ENCODE data around the gene POLD1.
"Not testable (repeated sequence)": the region's sequence is repeated elsewhere in the genome, so short reads cannot be mapped to it uniquely, and the experiment has no call there.

The POLD1 gene

DNA sequence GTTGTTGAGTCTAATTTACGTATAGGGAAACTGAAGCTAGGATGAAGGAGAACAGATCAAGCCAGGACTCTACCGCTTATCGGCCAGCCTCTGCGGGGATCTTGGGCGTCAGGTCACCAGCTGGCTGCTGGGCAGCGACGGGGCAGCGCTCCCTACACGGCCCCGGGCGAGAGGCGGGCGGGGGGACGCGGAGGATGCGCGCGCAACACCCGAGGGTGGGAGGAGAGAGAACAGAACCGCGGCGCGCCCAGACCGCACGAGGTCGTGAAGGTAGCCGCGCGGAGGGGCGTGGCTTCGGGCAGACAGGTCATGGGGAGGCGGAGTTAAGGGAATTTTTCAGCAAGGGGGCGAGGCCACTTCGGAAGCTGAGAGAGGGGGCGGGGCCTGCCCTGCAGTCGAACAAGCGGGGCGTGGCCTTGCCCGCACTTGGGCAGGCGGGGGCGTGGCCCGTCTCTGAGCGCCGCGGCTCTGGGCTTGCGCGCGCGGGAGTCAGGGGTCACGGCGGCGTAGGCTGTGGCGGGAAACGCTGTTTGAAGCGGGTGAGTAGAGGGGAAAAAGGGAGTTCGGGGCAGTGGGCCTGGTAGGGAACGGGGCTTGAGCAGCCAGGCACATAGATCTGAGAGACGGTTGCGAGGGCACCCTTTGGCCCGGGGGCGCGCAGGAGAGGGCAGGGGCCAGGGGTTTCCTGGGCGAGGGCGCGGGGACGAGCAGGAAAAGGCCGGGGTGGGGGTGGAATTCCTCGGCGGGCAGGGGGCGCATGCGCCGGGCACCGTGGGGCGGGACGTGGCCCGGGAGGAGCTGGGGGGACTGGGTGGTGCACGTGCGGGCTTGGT is at the start of gene POLD1:
Gene POLD1, plus strand, starts transcription at position 496 of the 833 bp plus-strand sequence. CDS start 14,505 bp downstream, outside the sequence.
- peak; percentile 99 for DNase-seq

DNA sequence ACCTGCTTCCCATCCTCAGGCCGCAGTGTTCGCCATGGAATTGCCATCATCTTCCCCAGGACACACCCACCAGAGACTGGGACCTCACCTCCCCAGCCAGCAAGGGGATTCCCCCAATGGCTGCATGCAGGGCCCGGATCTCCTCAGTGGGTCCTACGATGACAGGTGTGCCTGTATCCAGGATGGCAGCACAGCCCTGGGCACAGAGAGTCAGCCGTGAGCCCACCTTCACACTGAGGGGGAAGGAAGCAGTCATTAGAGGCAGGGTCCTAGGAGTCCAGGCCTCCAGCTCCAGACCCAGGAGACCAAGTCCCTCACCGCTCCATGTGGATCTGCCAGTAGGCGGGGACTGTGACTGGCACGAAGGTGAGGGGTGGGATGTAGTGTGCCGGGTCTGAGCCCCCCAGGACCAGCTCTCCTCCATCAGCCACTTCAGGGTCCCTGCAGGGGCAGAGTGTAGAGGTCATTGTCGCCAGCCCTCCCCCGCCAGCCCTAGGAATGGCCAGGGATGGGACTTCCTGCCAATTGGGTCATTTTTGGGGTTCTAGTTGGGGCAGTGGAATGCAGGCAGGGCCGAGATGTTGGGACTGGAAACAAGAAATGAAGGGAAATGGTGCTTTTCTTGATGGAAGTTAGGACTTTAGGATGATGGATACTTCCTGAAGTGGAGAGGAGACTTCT is 49.3 kb upstream of the POLD1 start:
- no peak for DNase-seq

DNA sequence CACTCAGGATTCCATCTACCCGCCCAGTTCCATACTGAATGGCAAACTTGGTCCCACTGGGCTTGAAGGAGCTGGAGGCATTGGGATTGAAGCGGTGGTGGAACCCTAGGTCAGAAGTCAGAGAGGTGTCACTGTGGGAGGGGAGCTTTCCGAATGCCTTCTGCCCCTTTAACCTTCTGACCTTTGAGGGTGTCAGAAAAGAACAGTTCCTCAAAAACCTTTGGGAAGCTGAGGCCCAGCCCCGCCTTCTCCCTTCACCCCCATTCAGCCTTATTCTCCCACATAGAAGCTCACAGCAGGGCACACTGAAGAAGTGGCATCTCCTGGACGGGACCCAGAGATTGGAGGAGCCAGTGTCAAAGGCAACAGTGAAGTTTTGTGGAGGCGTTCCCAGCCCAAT is 47.1 kb upstream of the POLD1 start:
- DNase-seq, result not testable (repeated sequence)

DNA sequence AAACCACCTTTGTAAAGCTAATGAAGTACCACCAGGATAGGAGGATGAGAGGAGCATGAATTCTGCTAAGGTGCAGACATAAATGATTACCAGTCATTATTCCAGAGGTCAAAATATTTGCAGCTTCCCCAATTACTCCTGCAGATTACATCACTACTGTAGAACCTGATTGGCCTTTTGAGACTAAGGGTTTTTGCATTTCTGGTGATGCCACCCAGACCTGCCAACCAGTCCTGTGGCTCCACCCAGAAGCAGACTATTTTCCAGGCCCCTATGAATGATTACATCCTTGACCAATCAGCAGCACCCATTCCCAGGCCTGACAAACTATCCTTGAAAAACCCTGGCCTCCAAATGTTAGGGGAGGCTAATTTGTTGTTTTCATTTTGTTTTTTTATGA is 43.8 kb upstream of the POLD1 start:
- no peak for DNase-seq

DNA sequence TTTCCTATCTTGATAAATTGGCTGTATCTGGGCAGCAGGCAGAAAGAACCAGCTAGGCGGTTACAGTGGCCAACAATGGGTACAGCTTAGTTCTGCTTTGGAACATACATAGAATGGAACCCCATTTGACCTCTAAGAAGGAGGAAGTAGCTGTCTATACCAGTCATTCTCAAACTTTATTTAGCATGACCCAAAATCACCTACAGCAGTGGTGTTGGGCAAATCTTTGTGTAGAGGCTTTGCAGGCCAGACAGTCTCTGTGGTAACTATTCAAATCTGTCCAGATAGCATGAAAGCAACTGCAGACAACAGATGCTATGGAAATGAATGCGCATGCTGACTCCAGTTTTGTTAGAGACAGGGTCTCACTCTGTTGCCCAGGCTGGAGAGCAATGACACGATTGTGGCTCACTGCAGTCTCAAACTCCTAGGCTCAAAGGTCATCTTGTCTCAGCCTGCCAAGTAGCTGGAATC is 43.0 kb upstream of the POLD1 start:
- no peak for DNase-seq

DNA sequence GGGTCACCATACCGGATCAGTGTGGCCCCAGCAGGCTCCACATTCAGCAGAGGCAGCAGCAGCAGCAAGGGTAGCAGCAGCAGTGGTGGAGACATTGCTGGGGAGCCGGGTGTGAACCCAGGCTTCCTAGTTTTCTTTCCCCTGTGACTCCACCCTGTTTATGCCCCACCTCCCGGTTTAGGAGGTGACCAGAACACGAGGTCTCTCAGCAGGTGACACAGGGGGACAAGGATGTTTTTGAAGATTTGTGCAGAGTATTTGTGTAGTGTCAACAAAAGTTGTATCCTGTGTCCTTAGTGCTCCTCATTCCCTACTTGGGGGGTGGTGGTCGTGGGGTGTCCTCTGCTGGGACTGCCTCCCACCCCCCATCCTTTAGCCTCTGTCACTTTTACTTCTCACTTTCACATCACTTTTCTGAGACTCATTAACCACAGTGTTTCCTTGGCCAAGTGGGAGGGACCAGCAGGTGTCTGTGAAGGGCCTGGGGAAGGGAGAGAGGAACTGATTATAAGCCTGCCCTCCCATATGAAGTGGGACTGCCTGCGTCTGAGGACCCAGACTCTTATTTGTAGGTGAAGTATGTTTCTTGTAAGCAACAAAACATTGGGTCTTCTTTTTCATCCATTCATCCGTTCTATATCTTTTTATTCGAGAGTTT is 39.4 kb upstream of the POLD1 start:
- DNase-seq, result no peak

DNA sequence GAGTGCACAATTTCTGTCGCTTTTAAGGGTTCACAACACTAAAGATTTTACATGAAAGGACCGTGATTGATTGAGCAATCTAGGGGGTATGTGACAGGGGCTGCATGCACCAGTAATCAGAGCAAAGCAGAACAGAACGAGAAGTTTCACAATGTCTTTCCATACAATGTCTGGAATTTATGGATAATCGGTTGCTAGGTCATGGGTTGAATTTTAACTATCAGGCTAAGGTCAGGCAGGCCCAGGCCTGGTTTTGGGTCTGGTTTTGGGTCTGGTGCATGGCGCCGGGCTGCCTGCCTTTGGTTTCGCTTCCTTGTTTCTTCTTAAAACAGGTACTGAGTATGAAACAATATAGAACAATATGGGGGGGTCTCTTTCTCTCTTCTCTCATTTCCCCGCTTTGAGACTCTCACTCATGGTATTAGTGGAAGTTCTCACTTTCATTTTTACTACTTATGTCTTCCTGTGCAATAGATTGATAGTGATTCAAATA is 37.0 kb upstream of the POLD1 start:
- DNase-seq, result not testable (repeated sequence)

DNA sequence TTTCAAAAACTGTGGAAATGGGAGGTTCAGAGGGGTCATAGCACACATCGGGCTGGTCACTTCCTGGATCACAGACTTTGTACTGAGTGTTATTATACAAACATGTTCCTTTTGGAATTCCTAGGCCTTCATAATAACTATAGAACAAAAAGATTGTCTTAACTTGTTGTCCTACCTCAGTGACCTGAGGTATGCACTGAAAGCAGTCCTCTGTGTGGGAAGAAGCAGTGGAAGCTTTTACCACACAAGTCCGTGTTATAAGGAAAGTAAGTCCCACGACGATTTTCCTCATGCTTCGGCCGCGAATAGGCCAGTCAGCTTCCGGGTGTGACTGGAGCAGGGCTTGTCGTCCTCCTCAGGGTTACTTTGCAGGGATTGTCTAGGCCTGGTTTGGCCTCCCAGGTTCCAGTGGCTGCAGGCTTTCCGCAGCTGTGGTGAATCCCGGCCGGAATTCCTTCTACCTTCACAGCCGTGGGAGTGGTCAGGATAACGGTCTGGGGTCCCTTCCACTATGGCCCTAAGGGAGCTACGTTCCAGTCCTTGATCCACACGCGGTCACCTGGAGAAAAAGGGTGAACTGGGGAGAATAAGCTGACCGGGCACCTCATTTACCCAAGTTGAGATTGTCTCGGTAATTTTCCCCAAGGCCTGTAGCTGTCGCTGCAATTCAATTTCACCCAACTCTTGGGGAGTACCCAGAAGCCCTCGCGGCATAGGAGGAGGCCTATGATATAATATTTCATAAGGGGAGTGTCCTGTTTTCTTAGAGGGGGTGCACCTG is 34.7 kb upstream of the POLD1 start:
- no peak for DNase-seq

DNA sequence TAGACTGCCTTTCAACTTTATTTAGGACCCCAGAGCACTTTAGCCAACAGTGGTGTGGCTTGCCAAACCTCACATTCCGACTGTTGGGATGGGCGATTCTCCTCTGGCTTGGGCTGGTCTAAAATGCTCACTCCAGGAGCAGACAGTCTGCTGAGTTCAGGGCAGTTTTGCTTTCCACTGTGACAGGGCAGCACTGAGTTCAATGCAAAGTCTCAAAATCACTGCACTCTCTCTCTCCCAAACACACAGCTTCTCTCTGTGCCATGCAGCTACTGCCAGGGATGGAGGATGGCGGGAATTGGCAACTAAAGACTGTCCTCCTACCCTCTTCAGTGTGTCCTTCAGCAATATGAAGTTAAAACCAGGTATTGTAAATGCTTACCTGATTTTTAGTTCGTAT is 31.9 kb upstream of the POLD1 start:
- no peak for DNase-seq

DNA sequence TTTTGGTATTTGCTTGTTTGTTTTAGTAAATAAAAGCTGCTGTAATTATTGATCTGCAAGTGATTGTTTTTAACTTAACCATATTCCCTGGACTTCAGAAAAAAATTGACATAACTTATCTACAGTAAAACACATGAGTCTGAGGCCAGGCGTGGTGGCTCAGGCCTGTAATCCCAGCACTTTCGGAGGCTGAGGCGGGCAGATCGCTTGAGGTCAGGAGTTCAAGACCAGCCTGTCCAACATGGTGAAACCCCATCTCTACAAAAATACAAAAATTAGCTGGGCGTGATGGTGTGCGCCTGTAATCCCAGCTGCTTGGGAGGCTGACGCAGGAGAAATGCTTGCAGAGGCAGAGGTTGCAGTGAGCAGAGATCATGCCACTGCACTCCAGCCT is 30.7 kb upstream of the POLD1 start:
- not testable (repeated sequence) for DNase-seq

DNA sequence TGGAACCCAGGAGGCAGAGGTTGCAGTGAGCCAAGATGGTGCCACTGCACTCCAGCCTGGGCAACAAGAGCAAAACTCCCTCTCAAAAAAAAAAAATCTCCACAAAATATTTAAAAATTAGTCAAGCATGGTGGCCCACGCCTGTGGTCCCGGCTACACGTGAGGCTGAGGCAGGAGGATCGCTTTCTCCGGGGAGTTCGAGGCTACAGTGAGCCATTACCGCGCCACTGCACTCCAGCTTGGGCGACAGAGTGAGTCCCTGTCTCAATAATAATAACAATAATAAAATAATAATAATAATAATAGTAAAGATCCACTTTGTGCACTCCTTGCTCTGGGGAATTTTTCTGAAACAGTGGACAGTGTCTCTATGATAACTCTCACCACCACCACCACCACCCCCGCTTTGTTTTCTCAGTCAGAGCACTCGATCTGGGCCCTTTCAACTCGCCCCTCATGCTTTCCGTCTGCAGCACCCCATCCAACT is 27.4 kb upstream of the POLD1 start:
- DNase-seq, result no peak

DNA sequence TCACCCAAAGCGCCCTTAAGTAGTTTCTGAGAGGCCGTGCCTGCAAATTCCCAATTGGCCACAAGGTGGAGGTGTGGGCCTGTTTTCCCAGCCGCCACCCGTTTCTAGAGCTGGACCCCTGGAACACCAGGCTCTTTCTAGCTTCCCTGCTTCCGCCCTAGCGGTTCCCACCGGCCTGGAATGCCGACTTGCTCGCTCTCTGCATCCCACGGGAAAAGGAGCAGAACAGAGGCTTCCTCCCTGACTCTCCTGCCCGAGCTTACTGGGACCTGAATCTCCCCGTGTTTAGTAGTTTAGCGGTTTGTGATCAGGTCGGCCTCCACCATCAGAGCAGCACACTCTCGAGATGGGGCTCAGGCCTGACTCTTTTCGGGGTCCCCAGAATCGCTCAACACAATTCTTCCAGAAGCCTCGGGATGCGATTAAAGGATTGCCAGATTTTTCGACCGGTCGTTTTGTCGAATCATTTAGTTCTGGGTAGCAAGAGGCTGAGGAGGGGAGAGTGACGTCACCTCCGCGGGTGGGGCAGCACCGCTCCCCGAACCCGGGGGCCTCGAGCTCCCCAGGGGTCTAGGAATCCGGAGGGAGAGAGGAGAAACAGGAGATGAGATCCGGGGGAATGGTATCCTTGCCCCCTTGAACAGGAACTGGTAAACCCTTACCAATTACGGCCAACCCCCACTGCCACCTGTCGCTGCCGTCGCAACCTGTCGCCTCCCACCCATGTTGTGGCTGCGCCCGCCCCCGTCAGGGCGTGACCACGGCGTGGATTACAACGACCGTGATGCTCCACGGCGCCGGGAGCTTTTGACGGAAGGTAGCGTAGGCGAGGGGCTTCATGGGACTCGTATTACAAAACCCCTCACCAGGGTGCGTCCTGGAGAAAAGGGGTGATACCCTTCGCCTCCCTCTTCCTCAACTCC is 26.7 kb upstream of the POLD1 start:
- DNase-seq, result peak; percentile 80

DNA sequence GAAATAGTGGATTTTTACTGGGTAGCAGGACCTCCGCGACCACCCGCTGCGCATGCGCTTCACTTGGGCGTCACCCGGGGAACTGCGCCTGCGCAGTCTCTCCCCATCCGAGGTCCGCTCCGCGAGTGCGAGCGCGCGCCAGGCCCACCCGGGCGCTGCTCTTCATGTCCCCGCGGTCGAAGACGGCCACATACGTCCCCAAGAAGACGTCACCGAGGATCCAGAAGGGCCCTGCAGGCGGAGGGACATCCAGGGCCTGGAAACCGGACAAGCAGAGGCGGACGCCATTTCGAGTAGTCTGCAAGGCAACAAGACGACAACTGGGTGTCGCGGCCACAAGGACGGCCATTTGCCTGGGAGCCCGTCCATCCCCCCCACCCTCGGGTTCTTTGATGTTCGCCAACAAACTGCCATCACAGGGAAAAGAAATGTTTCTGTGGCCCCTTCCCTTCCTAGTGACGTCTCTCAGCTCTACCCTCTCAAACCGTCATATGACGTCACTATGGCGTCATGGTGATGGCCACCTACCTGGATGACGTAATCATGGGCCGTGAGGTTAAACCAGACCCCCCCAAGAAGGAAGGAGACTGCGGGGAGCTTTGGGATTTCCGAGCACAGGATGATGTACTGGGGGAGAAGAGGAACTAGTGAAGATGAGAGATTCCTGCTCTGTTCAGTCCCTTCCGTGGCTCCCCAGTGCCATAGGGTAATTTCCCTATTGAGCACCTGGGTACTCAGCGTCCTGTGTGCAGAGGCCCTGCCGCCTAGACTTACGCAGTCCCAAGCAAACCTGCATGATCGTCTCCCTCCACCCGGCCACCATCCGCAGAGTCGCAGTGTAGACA is 25.4 kb upstream of the POLD1 start:
- no peak for DNase-seq

DNA sequence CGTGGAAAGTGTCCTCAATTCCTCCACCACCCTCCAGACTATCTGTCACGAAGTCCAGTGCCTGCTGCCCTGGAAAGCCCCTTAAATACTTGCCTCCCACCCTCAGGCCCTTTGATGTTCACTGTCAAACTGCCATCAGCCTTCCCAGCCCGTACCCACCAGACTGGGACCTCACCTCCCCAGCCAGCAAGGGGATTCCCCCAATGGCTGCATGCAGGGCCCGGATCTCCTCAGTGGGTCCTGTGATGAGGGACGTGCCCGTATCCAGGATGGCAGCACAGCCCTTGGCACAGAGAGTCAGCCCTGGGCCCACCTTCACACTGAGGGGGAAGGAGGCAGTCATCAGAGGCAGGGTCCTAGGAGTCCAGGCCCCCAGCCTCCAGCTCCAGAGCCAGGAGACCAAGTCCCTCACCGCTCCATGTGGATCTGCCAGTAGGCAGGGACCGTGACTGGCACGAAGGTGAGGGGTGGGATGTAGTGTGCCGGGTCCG is 24.8 kb upstream of the POLD1 start:
- no peak for DNase-seq

DNA sequence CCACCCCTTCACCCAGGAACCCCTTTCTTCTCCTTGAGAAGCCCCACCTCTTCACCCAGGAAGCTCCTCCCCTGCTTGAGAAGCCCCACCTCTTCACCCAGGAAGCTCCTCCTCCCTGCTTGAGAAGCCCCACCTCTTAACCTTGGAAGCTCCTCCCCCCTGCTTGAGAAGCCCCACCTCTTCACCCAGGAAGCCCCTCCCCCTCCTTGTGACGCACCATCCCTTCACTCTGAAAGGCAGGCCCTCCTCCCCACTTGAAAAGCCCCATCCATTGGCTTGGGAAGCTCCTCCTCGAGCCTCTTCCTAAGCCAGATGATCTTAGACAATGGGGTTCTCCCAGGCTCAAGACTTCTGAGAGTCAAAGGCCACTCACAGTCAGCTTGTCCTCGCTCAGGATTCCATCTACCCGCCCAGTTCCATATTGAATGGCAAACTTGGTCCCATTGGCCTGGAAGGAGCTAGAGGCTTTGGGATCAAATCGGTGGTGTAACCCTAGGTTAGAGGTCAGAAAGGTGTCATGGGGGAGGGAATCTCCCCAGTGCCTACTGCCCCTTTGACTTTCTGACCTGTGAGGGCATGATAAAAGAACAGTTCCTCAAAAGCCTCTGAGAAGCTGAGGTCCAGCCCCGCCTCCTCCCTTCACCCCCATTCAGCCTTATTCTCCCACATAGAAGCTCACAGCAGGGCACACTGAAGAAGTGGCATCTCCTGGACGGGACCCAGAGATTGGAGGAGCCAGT is 22.7 kb upstream of the POLD1 start:
- DNase-seq, result no peak

DNA sequence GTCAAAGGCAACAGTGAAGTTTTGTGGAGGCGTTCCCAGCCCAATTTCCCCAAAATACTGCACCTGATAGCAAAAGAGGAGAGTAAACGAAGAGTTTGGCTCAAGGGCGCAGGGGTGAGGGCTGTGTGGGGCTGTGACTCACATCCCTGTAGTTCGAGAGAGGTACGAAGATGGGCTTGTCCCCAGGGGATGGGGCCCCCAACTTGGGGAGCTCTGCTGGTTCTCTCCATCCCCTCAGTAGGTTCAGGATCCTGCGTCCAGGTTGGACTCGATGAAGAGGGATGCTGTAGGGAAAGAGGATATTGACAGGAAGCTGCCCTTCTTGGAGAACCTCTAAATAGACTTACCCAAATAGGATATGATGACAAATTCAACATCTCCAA is 22.1 kb upstream of the POLD1 start:
- no peak for DNase-seq

DNA sequence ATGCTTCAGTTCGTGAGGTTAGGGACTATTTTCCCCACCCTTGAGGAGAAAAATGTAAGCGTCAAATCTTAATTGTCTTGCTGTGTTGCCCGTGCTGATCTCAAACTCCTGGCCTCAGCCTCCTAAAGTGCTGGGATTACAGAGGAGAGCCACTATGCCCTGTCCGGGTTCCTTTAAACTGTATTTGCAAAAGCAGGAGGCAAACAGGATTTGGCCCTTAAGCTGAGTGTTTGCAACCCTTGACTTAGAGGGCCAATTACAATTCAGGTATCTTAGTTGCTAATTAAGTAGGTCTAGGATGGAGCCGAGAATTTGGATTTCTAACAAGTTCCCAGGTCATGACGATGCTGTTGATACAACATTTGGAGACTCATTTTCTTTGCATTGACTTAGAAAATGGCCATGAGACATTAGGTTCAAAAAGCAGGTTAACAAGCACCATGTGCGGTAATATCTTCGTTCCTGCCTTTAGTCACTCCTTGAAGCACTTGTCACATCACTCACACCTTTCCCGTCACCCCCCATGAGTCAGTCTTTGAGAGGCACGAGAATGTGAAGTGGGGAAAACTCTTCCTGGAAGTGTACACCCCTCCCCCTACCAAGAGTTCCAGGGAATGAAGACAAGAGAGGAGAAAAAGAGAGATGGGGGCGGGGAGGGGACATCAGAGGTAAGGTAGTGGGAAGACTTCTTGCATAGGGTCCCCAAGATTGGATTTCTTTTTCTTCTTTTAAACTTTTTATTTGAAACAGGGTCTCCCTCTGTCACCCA is 21.3 kb upstream of the POLD1 start:
- no peak for DNase-seq

DNA sequence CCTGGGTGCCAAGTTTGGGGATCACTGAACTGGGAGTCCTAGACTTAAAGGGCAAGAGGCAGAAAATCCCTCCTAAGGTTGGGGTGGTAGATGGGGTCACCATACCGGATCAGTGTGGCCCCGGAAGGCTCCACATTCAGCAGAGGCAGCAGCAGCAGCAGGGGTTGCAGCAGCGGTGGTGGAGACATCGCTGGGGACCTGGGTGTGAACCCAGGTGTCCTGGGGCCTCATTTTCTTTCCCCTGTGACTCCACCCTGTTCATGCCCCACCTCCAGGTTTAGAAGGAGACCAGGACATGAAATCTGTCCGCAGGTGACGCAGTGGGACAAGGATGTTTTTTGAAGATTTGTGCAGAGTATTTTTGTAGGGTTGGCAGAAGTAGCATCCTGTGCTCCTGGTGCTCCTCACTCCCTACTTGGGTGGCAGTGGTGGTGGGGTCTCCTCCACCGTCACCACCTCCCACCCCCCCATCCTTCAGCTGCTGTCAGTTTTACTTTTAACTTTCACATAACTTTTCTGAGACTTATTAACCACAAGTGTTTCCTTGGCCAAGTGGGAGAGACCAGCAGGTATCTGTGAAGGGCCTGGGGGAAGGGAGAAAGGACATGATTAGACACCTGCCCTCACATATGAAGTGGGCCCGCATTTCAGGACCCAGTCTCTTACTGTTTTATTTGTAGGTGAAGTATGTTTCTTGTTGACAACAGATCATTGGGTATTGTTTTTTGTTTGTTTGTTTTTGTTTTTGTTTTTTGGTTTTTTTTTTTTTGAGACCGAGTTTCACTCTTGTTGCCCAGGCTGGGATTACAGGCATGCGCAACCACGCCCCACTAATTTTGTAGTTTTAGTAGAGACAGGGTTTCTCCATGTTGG is 18.5 kb upstream of the POLD1 start, which contains the start of gene NAPSA:
Gene NAPSA, minus strand, starts transcription at position 206 of the 873 bp plus-strand sequence. Its CDS starts 18 bp downstream, at position 188.
- DNase-seq, result no peak
